ENCODE data around the gene SLC26A1. TPM values are rescaled to one million over a fixed set of nuclear protein-coding genes. Genes with fewer than 3 reads are reported as not detected.
"Not testable (repeated sequence)": the region's sequence is repeated elsewhere in the genome, so short reads cannot be mapped to it uniquely, and the experiment has no call there.

The SLC26A1 gene
- total and polyA plus RNA-seq, 9 donors: 0.58 to 5.3 (median 3.2) TPM

- WGBS (ENCODE audit: insufficient coverage): no CpG with 5 or more reads among the region's 4 CpGs
- H3K36me3 ChIP-seq (ENCODE audit: control insufficient read depth, insufficient read depth, low read length); H3K27me3 ChIP-seq (ENCODE audit: control insufficient read depth, insufficient read depth, low read length); H3K4me3 ChIP-seq (ENCODE audit: low read length); H3K27ac ChIP-seq (ENCODE audit: low read length); H3K9me3 ChIP-seq (replicated peaks; ENCODE audit: control insufficient read depth, low read depth, low read length); H3K4me1 ChIP-seq (ENCODE audit: control insufficient read depth, insufficient read depth, low read length); DNase-seq: not testable (repeated sequence)
Measured at GRCh38 chr4:939508-939907, 53.7 kb downstream of the SLC26A1 start.

Other genes starting within 250 kb of the SLC26A1 start
- 0.13 TPM for gene CPLX1, start 167.3 kb downstream of the SLC26A1 start, total RNA-seq
- gene CPLX1, start 167.3 kb downstream of the SLC26A1 start, polyA plus RNA-seq (ENCODE audit: insufficient read depth in 1 of 8, insufficient read length in 8 of 8, low replicate concordance in 1 of 8): under 1 TPM; 0.09 to 0.91 (median 0.33) TPM
- gene GAK, start 61.1 kb downstream of the SLC26A1 start, total RNA-seq: 30.4 TPM
- 10 to 100 TPM; 26.4 to 44.0 (median 35.2) TPM for gene GAK, start 61.1 kb downstream of the SLC26A1 start, polyA plus RNA-seq (ENCODE audit: insufficient read depth in 1 of 8, insufficient read length in 8 of 8, low replicate concordance in 1 of 8)
- gene TMEM175, start 60.9 kb downstream of the SLC26A1 start, total RNA-seq: 9.8 TPM
- 10 to 100 TPM; 15.9 to 22.2 (median 18.8) TPM for gene TMEM175, start 60.9 kb downstream of the SLC26A1 start, polyA plus RNA-seq (ENCODE audit: insufficient read depth in 1 of 8, insufficient read length in 8 of 8, low replicate concordance in 1 of 8)
- 3.9 TPM for gene DGKQ, start 19.8 kb downstream of the SLC26A1 start, total RNA-seq
- 1 to 10 TPM; 4.5 to 7.8 (median 4.7) TPM for gene DGKQ, start 19.8 kb downstream of the SLC26A1 start, polyA plus RNA-seq (ENCODE audit: insufficient read depth in 1 of 8, insufficient read length in 8 of 8, low replicate concordance in 1 of 8)
- 11.4 TPM for gene IDUA, start 6.4 kb downstream of the SLC26A1 start, total RNA-seq
- 10 to 100 TPM; 11.5 to 21.0 (median 14.4) TPM for gene IDUA, start 6.4 kb downstream of the SLC26A1 start, polyA plus RNA-seq (ENCODE audit: insufficient read depth in 1 of 8, insufficient read length in 8 of 8, low replicate concordance in 1 of 8)
- gene FGFRL1, start 18.2 kb upstream of the SLC26A1 start, total RNA-seq: 97.6 TPM
- gene FGFRL1, start 18.2 kb upstream of the SLC26A1 start, polyA plus RNA-seq (ENCODE audit: insufficient read depth in 1 of 8, insufficient read length in 8 of 8, low replicate concordance in 1 of 8): 100 to 1,000 TPM in 7 of 8 donors, 10 to 100 TPM in 1; 90.4 to 203 (median 170) TPM
- 3.2 TPM for gene RNF212, start 120.2 kb upstream of the SLC26A1 start, total RNA-seq
- gene RNF212, start 120.2 kb upstream of the SLC26A1 start, polyA plus RNA-seq (ENCODE audit: insufficient read depth in 1 of 8, insufficient read length in 8 of 8, low replicate concordance in 1 of 8): 1 to 10 TPM; 2.3 to 6.0 (median 4.4) TPM
- gene SPON2, start 179.2 kb upstream of the SLC26A1 start, total RNA-seq: 54.3 TPM
- gene SPON2, start 179.2 kb upstream of the SLC26A1 start, polyA plus RNA-seq (ENCODE audit: insufficient read depth in 1 of 8, insufficient read length in 8 of 8, low replicate concordance in 1 of 8): 10 to 100 TPM; 40.9 to 87.8 (median 59.0) TPM

Measured in muscle of leg (tissue), 11 donors.